Eye (tissue), 1 donor: ENCODE results near the gene INTS12.
"Not testable (repeated sequence)": the region's sequence is repeated elsewhere in the genome, so short reads cannot be mapped to it uniquely, and the experiment has no call there.

Experiments
- DNase-seq: peaks from one replicate; pipeline ENCODE4 v3.0.0-alpha.2; 2015

INTS12 gene, protein sequence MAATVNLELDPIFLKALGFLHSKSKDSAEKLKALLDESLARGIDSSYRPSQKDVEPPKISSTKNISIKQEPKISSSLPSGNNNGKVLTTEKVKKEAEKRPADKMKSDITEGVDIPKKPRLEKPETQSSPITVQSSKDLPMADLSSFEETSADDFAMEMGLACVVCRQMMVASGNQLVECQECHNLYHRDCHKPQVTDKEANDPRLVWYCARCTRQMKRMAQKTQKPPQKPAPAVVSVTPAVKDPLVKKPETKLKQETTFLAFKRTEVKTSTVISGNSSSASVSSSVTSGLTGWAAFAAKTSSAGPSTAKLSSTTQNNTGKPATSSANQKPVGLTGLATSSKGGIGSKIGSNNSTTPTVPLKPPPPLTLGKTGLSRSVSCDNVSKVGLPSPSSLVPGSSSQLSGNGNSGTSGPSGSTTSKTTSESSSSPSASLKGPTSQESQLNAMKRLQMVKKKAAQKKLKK

GRCh38 chr4:105708181-105709080, at the start of gene INTS12, which contains the start of gene GSTCD:
Gene INTS12, minus strand, starts transcription at chr4:105708689. Its CDS starts 8,684 bp downstream, at chr4:105700005.
Gene GSTCD, plus strand, starts transcription at chr4:105708784. Its CDS starts 8,830 bp downstream, at chr4:105717614.
- peak; percentile 99 for DNase-seq

DNA sequence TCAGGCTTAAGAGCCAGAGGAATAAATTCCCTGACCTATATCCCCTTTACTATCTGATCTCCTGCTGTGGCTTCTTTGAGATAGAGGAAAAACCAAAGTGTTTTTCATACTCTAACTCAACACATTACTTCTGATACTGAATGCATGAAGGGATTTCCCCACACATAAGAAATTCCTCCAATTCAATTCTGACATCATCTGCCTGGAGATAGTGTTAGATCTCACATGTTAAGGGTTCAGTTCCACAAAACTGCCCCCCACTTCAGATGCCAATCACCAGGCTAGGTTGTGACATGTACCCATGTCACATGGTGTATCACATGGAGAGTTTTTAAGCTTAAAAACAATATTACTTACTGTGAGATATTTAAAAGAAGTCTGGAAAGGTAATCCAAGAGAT, 46.9 kb upstream of the INTS12 start:
- DNase-seq = no peak

- no peak for DNase-seq
These were observed 44.9 kb upstream of the INTS12 start for GRCh38 chr4:105753361-105753760.

DNA sequence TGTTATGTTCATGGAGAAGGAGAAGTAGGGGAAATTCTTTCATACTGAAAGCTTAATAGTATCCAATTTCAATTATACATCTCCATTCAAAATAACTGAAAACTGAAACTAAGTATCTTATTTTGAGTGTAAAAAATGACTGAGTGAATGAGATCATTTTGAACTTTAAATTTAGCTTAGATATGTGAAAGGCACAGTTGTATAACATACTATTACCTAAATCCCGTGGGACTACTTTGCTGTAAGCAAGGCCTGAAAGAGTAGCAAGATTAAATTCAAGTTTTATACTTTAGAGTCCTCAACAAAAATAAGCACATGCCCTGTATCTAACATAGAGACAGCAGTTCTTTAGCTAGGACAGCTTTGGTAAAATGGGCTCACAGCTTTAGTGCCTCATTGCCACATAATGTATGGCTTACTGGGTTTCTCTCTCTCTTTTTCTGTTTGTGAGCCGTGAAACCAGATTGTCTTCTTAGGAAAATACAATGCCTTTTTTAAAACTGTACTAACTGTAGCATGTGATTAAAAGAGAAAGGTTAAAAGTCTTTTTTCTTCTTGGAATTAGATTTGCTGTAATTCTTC, 43.3 kb upstream of the INTS12 start:
- DNase-seq = no peak

DNA sequence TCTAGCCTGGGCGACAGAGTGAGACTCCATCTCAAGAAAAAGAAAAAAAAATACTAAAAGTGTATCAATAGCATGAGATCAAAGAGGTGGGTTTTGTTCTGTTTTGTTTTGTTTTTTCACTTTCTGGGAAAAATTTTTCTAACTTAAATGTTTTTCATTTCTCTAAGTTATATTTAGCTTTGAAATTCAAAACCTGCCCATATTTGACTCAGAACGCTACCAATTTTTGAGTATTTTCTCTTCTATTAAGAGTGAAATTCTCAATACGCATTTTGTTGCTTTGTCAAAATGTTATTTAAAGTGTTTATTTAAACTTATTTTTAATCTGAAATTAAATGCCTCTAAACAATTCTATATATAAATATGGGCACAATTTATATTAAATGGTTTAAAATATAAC, 39.7 kb upstream of the INTS12 start:
- no peak for DNase-seq

DNA sequence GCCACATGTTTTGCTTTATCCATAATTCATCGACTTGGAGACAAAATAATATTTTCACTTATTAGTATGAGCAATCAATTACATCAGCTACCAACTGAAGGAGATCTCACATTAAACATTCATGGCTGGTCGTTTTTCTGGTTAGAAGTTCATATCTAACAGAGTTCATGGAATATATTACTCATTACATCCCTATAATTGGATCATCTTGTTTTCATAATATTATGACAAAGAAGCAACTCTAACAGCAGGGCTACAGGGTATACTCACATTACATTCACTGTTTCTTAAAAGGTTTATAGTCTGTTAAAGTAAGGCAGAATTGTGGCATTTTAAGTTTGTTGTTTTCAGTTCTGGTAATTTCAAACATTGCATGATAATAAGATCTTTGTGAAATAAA, 33.1 kb upstream of the INTS12 start:
- DNase-seq = no peak

- DNase-seq = not testable (repeated sequence)
These were observed 26.7 kb upstream of the INTS12 start for GRCh38 chr4:105735217-105735616.

DNA sequence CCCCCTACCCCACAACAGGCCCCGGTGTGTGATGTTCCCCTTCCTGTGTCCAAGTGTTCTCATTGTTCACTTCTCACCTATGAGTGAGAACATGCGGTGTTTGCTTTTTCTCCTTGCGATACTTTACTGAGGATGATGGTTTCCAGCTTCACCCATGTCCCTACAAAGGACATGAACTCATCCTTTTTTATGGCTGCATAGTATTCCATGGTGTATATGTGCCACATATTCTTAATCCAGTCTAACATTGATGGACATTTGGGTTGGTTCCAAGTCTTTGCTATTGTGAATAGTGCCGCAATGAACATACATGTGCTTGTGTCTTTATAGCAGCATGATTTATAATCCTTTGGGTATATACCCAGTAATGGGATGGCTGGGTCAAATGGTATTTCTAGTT, 21.4 kb upstream of the INTS12 start:
- not testable (repeated sequence) for DNase-seq

DNA sequence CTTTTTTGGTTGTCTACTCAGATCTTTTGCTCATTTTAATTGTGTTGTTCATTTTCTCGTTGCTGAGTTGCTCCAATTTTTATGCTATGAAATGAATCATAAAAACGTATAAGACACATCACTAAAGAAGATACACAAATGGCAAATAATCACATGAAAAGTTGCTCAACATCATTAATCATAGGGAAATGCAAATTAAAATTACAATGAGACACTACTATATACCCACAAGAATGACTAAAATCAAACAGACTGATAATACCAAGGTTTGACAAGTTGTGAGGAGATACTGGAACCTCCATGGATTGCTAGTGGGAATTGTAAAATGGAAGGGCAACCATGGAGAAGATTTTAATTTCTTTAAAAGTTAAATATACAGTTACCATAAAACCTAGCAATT, 17.1 kb upstream of the INTS12 start:
- no peak for DNase-seq

- no peak for DNase-seq
These were observed 10.7 kb upstream of the INTS12 start for GRCh38 chr4:105719204-105719603.

DNA sequence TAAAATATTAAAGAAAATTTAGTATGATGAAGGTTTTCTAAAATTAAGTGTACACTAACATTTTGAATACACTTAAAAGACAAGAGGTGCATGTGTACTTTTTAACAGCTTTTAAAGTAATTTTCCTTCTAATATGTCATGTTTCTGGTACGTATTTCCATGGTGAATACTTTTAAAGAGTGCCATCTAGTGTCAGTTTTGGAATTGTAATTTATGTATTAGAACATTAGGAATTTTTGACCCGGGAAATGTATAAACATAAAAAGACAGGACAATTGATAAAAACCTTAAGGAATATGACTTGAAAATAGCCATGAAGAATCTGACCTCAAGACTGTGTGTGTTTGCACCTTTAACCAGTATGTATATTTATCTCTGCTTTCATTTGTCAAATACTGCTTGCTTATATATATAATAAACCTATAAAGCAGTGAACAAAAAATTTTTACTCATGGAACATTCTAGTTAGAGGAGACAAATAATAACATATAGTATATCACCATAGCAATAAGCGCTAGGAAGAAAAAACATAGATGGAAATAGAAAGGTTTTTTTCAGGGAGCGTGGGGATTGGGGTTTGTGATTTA, 7.3 kb upstream of the INTS12 start:
- peak; percentile 77 for DNase-seq

DNA sequence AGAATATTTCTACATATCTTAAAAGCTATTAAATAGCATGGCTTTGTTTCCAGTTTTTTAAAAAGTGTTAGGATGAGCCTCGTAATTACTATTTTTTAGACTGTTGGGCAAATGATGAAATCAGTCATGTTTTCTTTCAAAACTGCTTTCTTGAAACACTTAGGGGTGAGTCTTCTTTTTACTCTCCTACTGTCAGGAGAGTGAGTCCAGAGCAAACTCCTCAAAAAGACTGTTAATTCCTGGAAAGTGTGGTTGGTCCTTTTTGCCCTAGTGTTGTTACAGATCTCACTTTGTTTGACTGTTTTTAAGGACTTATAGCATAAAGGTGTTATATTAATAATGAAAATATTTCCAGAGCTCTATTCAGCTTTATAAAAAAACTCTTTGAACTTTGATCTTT, 6.4 kb upstream of the INTS12 start:
- no peak for DNase-seq

DNA sequence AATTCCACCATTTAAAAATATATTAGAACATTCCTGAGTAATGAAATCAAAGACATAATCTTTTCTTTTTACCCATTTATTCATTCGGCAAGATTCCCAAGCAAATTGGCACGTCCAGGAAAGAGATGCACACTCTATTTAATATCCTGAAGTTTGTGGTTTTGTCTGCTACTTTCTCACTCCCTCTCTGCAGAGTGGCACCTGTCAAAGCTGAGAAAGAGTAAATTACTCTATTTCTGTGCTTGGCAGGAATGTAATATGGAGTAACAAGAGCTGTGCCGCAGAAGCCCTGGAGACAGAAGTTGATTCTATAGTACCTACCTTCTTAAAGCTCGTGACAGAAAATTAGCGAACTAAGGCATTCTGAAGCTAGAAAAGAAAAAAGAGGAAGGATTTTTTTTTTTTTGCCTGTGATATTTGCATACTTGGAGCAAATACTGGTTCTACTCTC, 5.6 kb upstream of the INTS12 start:
- DNase-seq = no peak

GRCh38 chr4:105712766-105713165, 4.3 kb upstream of the INTS12 start:
- no peak for DNase-seq

DNA sequence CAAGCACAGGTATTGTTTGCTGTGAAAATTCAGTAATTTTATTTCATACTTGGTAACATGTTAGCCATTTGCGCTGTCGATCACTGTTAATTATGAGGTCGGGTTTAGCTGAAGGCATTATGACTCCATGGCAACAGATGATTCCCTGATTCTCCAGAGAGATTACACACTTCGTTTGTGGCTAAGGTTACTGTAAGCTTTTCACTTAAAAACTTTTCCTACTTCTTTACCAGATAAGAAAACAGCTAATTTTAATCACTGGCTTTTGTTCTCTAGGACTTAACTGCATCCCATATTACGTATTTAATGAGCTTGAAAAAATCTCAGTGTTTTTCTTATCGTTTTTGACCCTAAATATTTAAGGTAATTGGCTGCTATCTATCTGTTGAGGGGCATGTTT, 2.2 kb upstream of the INTS12 start:
- DNase-seq = peak; percentile 58

DNA sequence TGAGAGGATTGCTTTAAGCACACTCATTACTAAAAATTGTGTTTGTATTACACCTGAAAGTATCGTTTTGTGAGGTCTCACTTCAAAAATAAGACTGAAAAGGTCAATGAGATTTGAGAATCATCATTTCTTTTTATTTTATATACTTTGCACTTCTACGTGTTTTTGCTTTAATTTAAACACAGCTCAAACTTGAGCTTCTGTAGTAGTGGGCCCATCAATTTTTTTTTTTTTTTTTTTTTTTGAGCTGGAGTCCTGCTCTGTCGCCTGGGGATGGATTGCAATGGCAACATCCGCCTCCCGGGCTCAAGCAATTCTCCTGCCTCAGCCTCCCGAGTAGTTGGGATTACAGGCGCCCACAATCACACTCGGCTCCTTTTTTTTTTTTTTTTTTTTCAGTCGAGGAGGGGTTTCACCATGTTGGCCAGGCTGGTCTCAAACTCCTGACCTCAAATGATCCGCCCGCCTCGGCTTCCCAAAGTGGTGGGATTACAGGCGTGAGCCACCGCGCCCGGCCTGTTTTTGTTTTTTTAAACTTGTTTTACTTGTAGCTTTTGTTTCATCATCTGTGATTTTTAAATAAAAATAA, 1.6 kb upstream of the INTS12 start:
- DNase-seq = peak; percentile 7

GRCh38 chr4:105709081-105709450, 577 bp upstream of the INTS12 start:
- DNase-seq = no peak

GRCh38 chr4:105707782-105708180, 708 bp downstream of the INTS12 start:
- DNase-seq = no peak

- DNase-seq = no peak
These were observed 9.9 kb downstream of the INTS12 start for GRCh38 chr4:105698607-105699006.

- not testable (repeated sequence) for DNase-seq
These were observed 12.7 kb downstream of the INTS12 start for GRCh38 chr4:105695832-105696231.

- DNase-seq = not testable (repeated sequence)
These were observed 13.7 kb downstream of the INTS12 start for GRCh38 chr4:105694812-105695211.

- no peak for DNase-seq
These were observed 21.9 kb downstream of the INTS12 start for GRCh38 chr4:105686571-105686970.
